ENCODE measurements around the gene SYNCRIP.

- TF ChIP-seq RFX5 (IDR thresholded peaks at IDR 0.05; ENCODE audit: low read depth, low read length) (no peak), CTCF (conservative IDR thresholded peaks at IDR 0.05; ENCODE audit: low read depth, low read length) (no peak), RCOR1 (IDR thresholded peaks at IDR 0.05; ENCODE audit: insufficient replicate concordance, low read length) (no peak)
Measured at GRCh38 chr6:85690071-85690470, 47.4 kb upstream of the SYNCRIP start.

Measured in IMR-90 (cell line).